T-helper 17 cell (primary cell): Measurements from ENCODE around the gene PLA2G4E. TPM values are rescaled to one million over a fixed set of nuclear protein-coding genes. Genes with fewer than 3 reads are reported as not detected.

Experiments used
- ATAC-seq: fragments of 150-1000 bp; cut with Tn5 transposase; 2 replicates; pipeline ENCODE4 v1.10.0; 2021; ENCODE audit warnings: mild to moderate bottlenecking, moderate library complexity
- DNase-seq, 3 donors: peaks; one replicate each; pipeline versions ENCODE4 v3.0.0 to v3.0.0-alpha.2; 2020 to 2021
- H3K9me3 ChIP-seq: one replicate; pipeline ENCODE4 v1.7.0; 2013; ENCODE audit warnings: low read length, mild to moderate bottlenecking; ENCODE audit not compliant: control insufficient read depth, poor library complexity, severe bottlenecking
- H3K27ac Mint-ChIP-seq: one replicate; pipeline ENCODE4 v1.8.0; 2022; ENCODE audit warnings: mild to moderate bottlenecking, moderate library complexity, mixed read lengths
- H3K27me3 Mint-ChIP-seq: one replicate; pipeline ENCODE4 v1.8.0; 2022; ENCODE audit warnings: mixed read lengths
- H3K36me3 Mint-ChIP-seq: one replicate; pipeline ENCODE4 v1.8.0; 2022; ENCODE audit warnings: low read depth, mixed read lengths
- H3K4me1 Mint-ChIP-seq: one replicate; pipeline ENCODE4 v1.8.0; 2022; ENCODE audit warnings: mild to moderate bottlenecking, mixed read lengths
- H3K4me3 Mint-ChIP-seq: one replicate; pipeline ENCODE4 v1.8.0; 2022; ENCODE audit warnings: mild to moderate bottlenecking, moderate library complexity, mixed read lengths
- total RNA-seq, 4 donors: library from RNA in 2 of 4; stranded (reverse) in 2 of 4; gene quantifications; one replicate each; pipeline ENCODE4 v1.2.3 and lab custom pipeline; 2022 to 2026

The PLA2G4E gene
- total RNA-seq, 2 donors from 2014 or later: not detected

DNA sequence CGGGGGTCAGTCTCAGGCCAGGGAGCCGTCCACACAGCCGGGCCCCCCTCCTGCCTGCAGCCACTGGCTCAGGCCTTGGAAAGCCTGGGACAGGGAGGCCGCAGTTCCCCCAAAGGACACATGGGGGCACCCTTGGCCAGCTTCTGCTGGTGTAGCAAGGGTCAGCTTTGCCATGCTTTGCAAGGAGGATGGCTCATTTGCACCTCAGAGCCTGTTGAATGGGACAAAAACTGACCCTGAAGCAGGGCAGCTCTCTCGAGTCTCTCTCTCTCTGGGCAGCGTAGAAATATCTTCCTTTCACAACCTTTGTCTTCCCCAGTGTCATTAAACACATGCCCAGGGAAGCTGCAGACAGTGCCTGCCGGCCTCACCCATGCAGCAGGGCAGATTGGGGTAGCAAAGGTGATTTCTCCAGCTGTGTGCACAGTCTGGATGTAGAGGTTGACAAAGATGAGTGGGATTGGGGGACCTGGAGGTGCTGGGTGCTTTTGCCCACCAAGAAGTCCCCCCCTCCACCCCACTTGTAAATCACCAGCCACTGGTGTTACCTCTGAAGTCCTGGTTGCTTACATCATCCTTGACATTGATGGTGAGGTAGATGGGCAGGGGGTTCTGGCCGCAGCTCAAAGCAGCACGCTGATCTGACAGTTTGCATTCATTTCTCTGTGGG, 31.1 kb downstream of the PLA2G4E start:
- no peaks in the 10 kb centered on the region for H3K36me3 Mint-ChIP-seq
- H3K27ac Mint-ChIP-seq: no peak overlapping the region
- no peak overlapping the region for H3K4me3 Mint-ChIP-seq

DNA sequence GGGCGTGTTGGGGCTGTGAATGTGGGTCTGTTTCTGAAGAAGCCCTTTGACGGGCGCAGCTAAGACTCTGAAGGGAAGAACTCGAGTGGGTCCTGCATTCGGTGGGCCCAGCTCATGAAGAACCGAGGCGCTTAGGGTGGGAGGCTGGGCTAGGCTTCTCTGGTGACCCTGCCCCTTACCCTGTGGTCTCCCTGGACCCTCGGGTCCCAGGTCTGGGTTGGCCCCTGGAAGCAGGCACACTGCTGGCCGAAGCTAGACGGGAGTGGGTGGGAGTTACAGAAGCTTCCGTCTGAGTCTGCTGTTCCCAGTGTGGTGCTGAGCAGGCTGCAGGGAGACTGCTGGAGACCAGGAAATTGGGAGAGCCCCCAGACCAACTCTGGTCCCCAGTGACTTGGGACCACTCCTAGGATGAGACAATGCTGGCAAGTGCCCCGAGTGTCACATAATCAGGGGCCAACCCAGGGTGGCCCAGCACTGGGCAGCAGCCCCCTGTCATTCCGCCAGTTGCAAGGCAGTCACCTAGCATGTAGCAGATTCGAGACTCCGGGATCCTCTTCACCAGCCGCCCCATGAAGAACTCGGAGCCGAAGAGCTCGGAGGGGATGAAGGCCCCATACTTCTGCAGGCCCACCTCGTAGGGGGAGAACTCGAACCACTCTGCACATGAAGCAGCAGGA, 31.8 kb downstream of the PLA2G4E start:
- Mint-ChIP-seq H3K4me3 (no peak overlapping the region), H3K27ac (no peak overlapping the region), H3K36me3 (no peaks in the 10 kb centered on the region), H3K27me3 (peaks cover 5% of the 10 kb centered on the region), H3K4me1 (no peaks in the 10 kb centered on the region)
- no peaks in the 10 kb centered on the region for H3K9me3 ChIP-seq
- ATAC-seq (no peak), DNase-seq (no peak)

More for the DNA sequence above, 31.1 kb downstream of the PLA2G4E start:
- Mint-ChIP-seq H3K27me3 (peaks cover 5% of the 10 kb centered on the region), H3K4me1 (no peaks in the 10 kb centered on the region)
- ATAC-seq (peak; percentile 95), DNase-seq (peak; percentile 60 to 83 (median 68))
- H3K9me3 ChIP-seq: no peaks in the 10 kb centered on the region

DNA sequence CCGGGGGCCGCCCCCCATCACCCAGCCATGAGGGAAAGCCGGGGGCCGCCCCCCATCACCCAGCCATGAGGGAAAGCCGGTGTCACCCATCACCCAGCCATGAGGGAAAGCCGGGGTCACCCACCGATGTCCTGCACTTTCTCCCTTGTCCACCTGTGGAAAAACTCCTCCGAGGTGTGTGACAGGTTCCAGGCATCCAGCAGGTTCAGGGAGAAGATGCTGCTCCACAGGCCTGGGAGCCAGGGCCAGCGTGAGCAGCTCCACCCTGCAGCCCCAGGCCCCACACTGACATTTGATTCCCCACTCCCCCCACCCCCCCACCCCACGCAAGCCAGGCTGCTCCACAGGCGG, 32.9 kb downstream of the PLA2G4E start:
- Mint-ChIP-seq H3K4me3 (no peak overlapping the region), H3K27me3 (peaks cover 5% of the 10 kb centered on the region), H3K27ac (no peak overlapping the region), H3K36me3 (no peaks in the 10 kb centered on the region), H3K4me1 (no peaks in the 10 kb centered on the region)
- no peaks in the 10 kb centered on the region for H3K9me3 ChIP-seq
- no peak for DNase-seq
- no peak for ATAC-seq

DNA sequence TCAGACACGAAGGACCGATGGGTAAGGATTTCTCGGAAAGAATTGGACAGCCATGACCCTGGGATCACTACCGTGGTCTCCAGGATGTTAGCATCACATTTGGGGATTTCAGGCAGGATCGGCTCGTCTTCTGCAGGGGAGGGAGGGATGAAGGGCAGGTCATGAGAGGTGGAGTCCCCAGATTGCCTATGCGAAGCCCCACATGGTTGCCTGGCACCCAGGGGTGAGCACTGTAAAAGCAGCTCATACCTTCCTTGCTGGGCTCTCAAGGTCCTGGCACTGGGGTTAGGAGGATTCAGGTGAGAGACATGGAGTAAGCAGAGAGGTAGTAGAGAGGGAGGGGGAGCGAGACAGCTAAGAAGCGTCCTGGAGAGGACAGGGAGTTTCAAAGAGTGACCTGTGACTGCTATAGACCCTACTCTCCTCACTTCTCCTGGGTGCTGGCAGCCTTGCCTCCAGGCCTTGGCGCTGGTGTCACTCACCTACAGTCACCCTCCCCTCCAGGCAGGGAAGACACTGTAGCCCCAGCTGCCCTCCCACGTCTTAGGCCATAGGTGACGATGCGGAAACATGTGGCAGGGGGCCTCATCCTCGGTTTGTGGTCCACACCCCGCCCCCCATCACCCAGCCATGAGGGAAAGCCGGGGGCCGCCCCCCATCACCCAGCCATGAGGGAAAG, 33.5 kb downstream of the PLA2G4E start:
- H3K4me3 Mint-ChIP-seq: no peak overlapping the region
- H3K27ac Mint-ChIP-seq: no peak overlapping the region
- H3K9me3 ChIP-seq: no peaks in the 10 kb centered on the region
- H3K4me1 Mint-ChIP-seq: peaks cover under 1% of the 10 kb centered on the region
- DNase-seq (no peak), ATAC-seq (no peak)
- peaks cover 5% of the 10 kb centered on the region for H3K27me3 Mint-ChIP-seq
- no peaks in the 10 kb centered on the region for H3K36me3 Mint-ChIP-seq

DNA sequence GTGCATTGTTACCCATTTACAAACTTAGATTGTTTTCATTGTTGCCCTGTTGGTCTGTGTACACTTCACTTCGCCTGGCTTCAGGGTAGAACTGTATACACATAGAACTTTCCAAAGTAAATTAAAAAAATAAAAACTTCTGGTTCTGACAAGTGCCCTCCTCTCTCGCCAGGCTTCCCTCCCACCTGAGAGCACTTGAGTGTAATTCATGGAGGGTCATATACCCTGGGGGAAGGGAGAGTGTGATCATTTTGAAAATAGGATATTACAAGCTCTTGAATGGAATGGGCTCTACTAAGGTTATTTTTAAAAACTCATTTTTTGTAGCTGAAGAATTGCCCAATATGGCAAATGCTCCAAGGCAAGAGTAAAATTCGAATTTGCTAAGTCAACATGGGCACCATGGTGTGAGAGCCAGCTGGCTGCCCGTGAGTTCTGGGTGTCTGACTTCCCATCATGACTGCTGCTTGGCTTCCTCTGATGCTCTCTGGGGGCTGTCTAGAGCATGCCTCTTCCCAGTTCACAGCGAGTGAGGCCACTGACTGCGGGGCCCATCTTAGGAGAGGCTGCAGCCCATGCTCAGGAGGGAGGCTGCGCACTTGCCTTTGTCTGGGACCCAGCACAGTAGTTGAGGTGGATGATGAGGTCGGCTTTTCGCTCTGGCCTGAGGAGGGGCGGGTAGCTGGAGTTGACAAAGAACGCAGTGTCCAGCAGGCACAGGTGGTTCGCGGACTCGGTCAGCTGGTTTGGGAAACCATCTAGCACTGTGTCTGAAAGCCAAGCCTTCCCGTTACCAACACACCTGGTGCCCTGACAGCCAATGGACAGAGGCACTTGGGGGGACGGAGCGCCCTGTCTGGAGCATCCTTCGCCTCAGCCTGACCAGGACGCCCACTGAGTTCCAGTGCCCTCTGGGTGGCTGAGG, 35.3 kb downstream of the PLA2G4E start:
- DNase-seq (no peak), ATAC-seq (no peak)
- H3K27me3 Mint-ChIP-seq: peaks cover 5% of the 10 kb centered on the region
- H3K9me3 ChIP-seq: no peaks in the 10 kb centered on the region
- no peak overlapping the region for H3K4me3 Mint-ChIP-seq
- no peaks in the 10 kb centered on the region for H3K36me3 Mint-ChIP-seq
- H3K27ac Mint-ChIP-seq: no peak overlapping the region
- H3K4me1 Mint-ChIP-seq: peaks cover 9% of the 10 kb centered on the region

DNA sequence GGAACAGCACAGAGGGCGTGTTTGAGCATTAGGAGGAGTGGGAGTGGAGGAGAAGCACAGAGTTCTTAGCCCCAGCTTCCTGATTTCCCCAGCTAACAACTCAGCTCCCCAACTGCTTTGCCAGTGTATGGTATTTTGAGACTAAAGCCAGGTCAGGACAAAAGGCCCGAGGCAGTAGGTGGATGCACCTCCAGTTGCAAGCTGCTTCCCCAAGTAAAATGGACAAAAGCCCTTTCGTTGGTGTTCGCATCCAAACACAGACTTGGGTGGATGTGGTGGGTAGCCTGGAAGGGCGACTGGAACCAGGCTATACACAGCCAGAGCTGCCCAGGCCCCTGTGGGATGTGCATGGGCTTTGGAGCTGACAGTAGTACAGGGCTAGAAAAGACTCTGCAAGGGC, 36.2 kb downstream of the PLA2G4E start:
- DNase-seq (no peak), ATAC-seq (no peak)
- no peaks in the 10 kb centered on the region for H3K36me3 Mint-ChIP-seq
- H3K27ac Mint-ChIP-seq: no peak overlapping the region
- no peaks in the 10 kb centered on the region for H3K9me3 ChIP-seq
- no peak overlapping the region for H3K4me3 Mint-ChIP-seq
- peaks cover 5% of the 10 kb centered on the region for H3K27me3 Mint-ChIP-seq
- peaks cover 11% of the 10 kb centered on the region for H3K4me1 Mint-ChIP-seq

DNA sequence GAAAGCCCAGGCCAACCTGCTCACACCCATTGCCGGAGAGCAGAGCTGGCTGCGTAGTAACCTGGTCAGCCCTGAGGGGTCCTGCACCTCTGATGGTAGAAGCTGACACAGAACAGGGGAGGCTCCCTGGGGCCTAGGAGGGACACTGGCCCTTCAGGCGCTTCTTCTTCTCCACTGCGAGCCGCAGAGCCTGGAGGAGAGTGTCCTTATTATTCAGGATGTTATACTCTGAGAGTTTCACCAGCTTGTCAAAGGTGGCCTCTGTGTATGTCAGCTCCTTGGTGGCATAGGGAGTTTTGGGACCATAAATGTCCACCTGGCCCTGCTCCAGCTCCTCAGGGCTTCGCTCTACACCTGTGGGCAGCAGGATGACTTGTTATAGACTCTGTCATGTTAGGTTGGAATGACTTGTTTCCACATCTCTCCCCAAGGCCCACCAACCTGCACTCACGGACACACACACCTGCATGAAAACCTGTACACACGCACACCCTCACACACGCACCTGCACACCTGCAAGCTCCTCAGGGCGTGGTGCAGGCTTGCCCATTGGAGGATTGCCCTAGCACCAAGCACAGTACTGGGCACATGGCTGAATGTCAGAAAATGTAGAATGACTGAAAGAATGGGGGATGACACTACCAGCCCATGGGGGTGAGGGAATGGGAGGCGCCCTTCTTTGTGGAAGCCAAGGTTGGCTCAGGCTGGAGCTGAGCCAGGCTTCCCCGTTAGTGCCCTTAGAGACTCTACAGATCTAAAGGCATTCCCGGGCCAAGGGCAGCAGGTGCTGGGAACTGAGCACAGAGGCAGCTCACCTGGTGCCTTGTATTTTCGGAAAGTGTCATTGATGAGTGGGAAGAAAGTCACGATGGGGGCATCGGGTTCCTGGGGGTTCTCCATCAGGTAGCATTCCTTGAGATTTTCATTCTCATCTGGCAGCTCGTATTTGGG, 36.9 kb downstream of the PLA2G4E start:
- no peaks in the 10 kb centered on the region for H3K9me3 ChIP-seq
- Mint-ChIP-seq H3K4me1 (peaks cover 13% of the 10 kb centered on the region), H3K36me3 (no peaks in the 10 kb centered on the region), H3K27ac (no peak overlapping the region), H3K4me3 (no peak overlapping the region), H3K27me3 (peaks cover 5% of the 10 kb centered on the region)
- ATAC-seq (no peak), DNase-seq (no peak)

GRCh38 chr15:41983221-41983620, 37.6 kb downstream of the PLA2G4E start:
- ATAC-seq (no peak), DNase-seq (no peak)
- no peaks in the 10 kb centered on the region for H3K9me3 ChIP-seq
- Mint-ChIP-seq H3K27me3 (peaks cover under 1% of the 10 kb centered on the region), H3K27ac (no peak overlapping the region), H3K4me1 (peaks cover 14% of the 10 kb centered on the region), H3K36me3 (no peaks in the 10 kb centered on the region), H3K4me3 (no peak overlapping the region)

DNA sequence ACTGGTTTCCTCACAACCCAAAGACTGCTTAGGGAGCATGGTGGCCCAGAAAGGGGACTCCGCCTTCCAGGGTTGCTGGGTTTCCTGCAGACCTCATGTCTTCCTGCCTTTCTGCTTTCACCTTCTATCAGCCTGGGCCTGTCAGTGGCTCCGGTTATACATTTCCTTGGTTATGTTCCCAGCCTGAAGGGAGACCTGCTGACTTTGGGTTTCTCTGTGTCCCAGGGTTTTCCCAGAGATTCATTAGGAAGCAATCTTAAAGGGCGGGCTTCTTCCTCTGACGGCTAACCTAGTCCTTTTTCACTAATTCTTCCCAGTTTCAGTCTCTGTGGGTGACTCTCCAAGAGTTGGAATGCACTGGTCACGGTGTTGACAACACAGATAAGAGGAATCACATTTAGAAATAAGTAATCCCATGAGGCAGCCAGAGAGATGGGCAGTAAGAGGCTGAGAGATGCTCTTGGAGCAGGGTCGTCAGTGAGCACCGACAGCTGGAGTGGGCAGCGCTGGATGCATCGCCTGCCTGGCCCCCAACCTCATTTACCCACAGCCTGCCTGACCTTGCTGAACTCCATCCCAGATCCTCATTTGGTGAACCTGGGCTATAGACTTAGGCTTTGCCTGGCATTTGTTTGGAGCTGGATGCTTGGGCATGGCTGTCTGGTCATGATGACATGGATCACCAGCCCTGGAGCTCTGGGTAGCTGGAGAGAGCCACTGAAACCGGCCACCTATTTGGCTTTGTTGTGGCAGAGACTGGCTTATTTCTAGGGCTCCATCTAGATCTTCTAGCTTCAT, 38.5 kb downstream of the PLA2G4E start:
- ATAC-seq (no peak), DNase-seq (no peak)
- no peak overlapping the region for H3K27ac Mint-ChIP-seq
- H3K4me3 Mint-ChIP-seq: no peak overlapping the region
- no peaks in the 10 kb centered on the region for H3K9me3 ChIP-seq
- H3K36me3 Mint-ChIP-seq: no peaks in the 10 kb centered on the region
- no peaks in the 10 kb centered on the region for H3K27me3 Mint-ChIP-seq
- peaks cover 14% of the 10 kb centered on the region for H3K4me1 Mint-ChIP-seq

GRCh38 chr15:41981371-41982132, 39.3 kb downstream of the PLA2G4E start:
- no peaks in the 10 kb centered on the region for H3K9me3 ChIP-seq
- Mint-ChIP-seq H3K4me3 (no peak overlapping the region), H3K36me3 (no peaks in the 10 kb centered on the region), H3K27ac (no peak overlapping the region), H3K27me3 (no peaks in the 10 kb centered on the region), H3K4me1 (peaks cover 14% of the 10 kb centered on the region)
- ATAC-seq: no peak
- DNase-seq: no peak

GRCh38 chr15:41980654-41981323, 40.1 kb downstream of the PLA2G4E start:
- no peak for DNase-seq
- no peak overlapping the region for H3K4me3 Mint-ChIP-seq
- H3K9me3 ChIP-seq: no peaks in the 10 kb centered on the region
- ATAC-seq: no peak
- H3K4me1 Mint-ChIP-seq: peaks cover 14% of the 10 kb centered on the region
- peaks cover under 1% of the 10 kb centered on the region for H3K27me3 Mint-ChIP-seq
- no peaks in the 10 kb centered on the region for H3K36me3 Mint-ChIP-seq
- peak overlapping the region; percentile 19 for H3K27ac Mint-ChIP-seq
